Measurements from ENCODE around the gene FCN2.
A peak's percentile ranks its signal among the peaks of the same experiment; 100 is the strongest.

FCN2 gene

GRCh38 chr9:134887686-134888602, 7.3 kb downstream of the FCN2 start (continued):
- TF ChIP-seq ZBTB10 (tag by site-specific recombination; IDR thresholded peaks at IDR 0.05) (no peak), ZNF19 (tag by site-specific recombination; IDR thresholded peaks at IDR 0.05; ENCODE audit: low read depth) (no peak)

GRCh38 chr9:134888603-134889190, 8.1 kb downstream of the FCN2 start:
- no peaks in the 10 kb centered on the region for H3K4me1 ChIP-seq (ENCODE audit: control insufficient read depth, insufficient read depth, low read length)
- CTCF ChIA-PET, result interaction anchor here (0.6 to 1.4 kb wide), 3 partner anchors 18 to 978 kb away, joined by 3 to 4 read pairs (median 4); no protein-coding TSS in a partner anchor
- H3K36me3 ChIP-seq (ENCODE audit: control insufficient read depth in 2 of 2, insufficient read depth in 1 of 2, low read length in 2 of 2), result no peaks in the 10 kb centered on the region
- no peaks in the 10 kb centered on the region for H3K9me3 ChIP-seq (ENCODE audit: control insufficient read depth, insufficient read depth, low read depth, low read length)
- no peak overlapping the region for H3K27ac ChIP-seq (ENCODE audit: extremely low read depth, low read depth, low read length)
- POLR2A ChIA-PET, result no interaction called here
- H3K4me3 ChIP-seq (ENCODE audit: low read depth, low read length), result no peak overlapping the region
- no peak for TF ChIP-seq PRDM1 (tag by site-specific recombination; IDR thresholded peaks at IDR 0.05)
- TF ChIP-seq ZNF18 (tag by site-specific recombination; IDR thresholded peaks at IDR 0.05), result no peak
- TF ChIP-seq ZNF302 (tag by site-specific recombination; IDR thresholded peaks at IDR 0.05; ENCODE audit: low read depth), result no peak
- no peak for TF ChIP-seq ZNF600 (tag by site-specific recombination; IDR thresholded peaks at IDR 0.05)

GRCh38 chr9:134889386-134890154, 9.0 kb downstream of the FCN2 start:
- TF ChIP-seq SCRT2 (tag by site-specific recombination; IDR thresholded peaks at IDR 0.05), result 0 out of 2 replicates have a peak, but pooled peaks have one; percentile 23
- TF ChIP-seq ZNF223 (tag by site-specific recombination; IDR thresholded peaks at IDR 0.05), result no peak
- ChIA-PET CTCF (interaction anchor here (0.6 to 1.4 kb wide), 2 partner anchors 17 to 977 kb away, joined by 3 to 4 read pairs; no protein-coding TSS in a partner anchor), POLR2A (no interaction called here)
- Histone ChIP-seq H3K4me3 (ENCODE audit: low read depth, low read length) (no peak overlapping the region), H3K4me1 (ENCODE audit: control insufficient read depth, insufficient read depth, low read length) (no peaks in the 10 kb centered on the region), H3K9me3 (ENCODE audit: control insufficient read depth, insufficient read depth, low read depth, low read length) (no peaks in the 10 kb centered on the region), H3K27ac (ENCODE audit: extremely low read depth, low read depth, low read length) (no peak overlapping the region), H3K36me3 (ENCODE audit: control insufficient read depth in 2 of 2, insufficient read depth in 1 of 2, low read length in 2 of 2) (no peaks in the 10 kb centered on the region)

- no peaks in the 10 kb centered on the region for H3K36me3 ChIP-seq (ENCODE audit: control insufficient read depth in 2 of 2, insufficient read depth in 1 of 2, low read length in 2 of 2)
- peaks cover 2% of the 10 kb centered on the region; the same call in 1 of the 2 replicates for H3K4me1 ChIP-seq (ENCODE audit: control insufficient read depth, insufficient read depth, low read length)
- no peak overlapping the region for H3K4me3 ChIP-seq (ENCODE audit: low read depth, low read length)
- ChIA-PET POLR2A (no interaction called here), CTCF (no interaction called here)
- H3K27ac ChIP-seq (ENCODE audit: extremely low read depth, low read depth, low read length), result no peak overlapping the region
- H3K9me3 ChIP-seq (ENCODE audit: control insufficient read depth, insufficient read depth, low read depth, low read length), result no peaks in the 10 kb centered on the region
- TF ChIP-seq ZNF623 (tag by site-specific recombination; IDR thresholded peaks at IDR 0.05) (no peak), ZXDB (tag by site-specific recombination; IDR thresholded peaks at IDR 0.05) (no peak), ZBTB26 (tag by site-specific recombination; optimal IDR thresholded peaks at IDR 0.05) (no peak), ZNF488 (tag by site-specific recombination; IDR thresholded peaks at IDR 0.05) (no peak), ZNF274 (IDR thresholded peaks at IDR 0.05; ENCODE audit: low read length) (no peak), ZNF274 (tag by site-specific recombination; IDR thresholded peaks at IDR 0.05; ENCODE audit: borderline replicate concordance) (no peak), KLF1 (tag by site-specific recombination; IDR thresholded peaks at IDR 0.05) (no peak), ZNF449 (tag by site-specific recombination; IDR thresholded peaks at IDR 0.05) (no peak), ZNF133 (tag by site-specific recombination; IDR thresholded peaks at IDR 0.05) (no peak), OSR2 (tag by site-specific recombination; IDR thresholded peaks at IDR 0.05) (no peak)
Observed at GRCh38 chr9:134890155-134890495, 9.5 kb downstream of the FCN2 start.

All from HEK293 (cell line).